SU-DHL-6 (cell line): Measurements from ENCODE around the gene GPAT3.

ENCODE experiments used
- H2AFZ ChIP-seq: fragments of 200-600 bp; sonication (generic); 2 replicates; pipeline ENCODE4 v1.6.1; 2014; ENCODE audit warnings: low read depth, mild to moderate bottlenecking, moderate library complexity, mixed read lengths, antibody characterized with exemption, low read length; ENCODE audit not compliant: severe bottlenecking
- H3F3A ChIP-seq: fragments of 200-600 bp; shearing (Covaris generic); 2 replicates; pipeline ENCODE4 v1.6.0; 2016; ENCODE audit warnings: antibody characterized with exemption, mild to moderate bottlenecking; ENCODE audit not compliant: insufficient read depth
- H3K27ac ChIP-seq: fragments of 200-600 bp; sonication (generic); 2 replicates; pipeline ENCODE4 v1.5.1; 2016; ENCODE audit warnings: low read depth, mild to moderate bottlenecking, low read length, moderate library complexity, mixed read lengths
- H3K27me3 ChIP-seq: fragments of 200-600 bp; sonication (generic), shearing (Covaris generic); 2 replicates; pipeline ENCODE4 v1.6.0; 2014; ENCODE audit warnings: mild to moderate bottlenecking, low read length
- H3K36me3 ChIP-seq: fragments of 200-600 bp; sonication (generic); 2 replicates; pipeline ENCODE4 v1.6.1; 2014; ENCODE audit warnings: mild to moderate bottlenecking, low read length, mixed read lengths
- H3K4me2 ChIP-seq: fragments of 300-600, 200-600 bp; shearing (Covaris generic), sonication (generic); 2 replicates; pipeline ENCODE4 v1.6.0; 2014; ENCODE audit warnings: low read length, low read depth, mild to moderate bottlenecking; ENCODE audit not compliant: poor library complexity, severe bottlenecking
- H3K4me3 ChIP-seq: fragments of 200-600 bp; sonication (generic); 2 replicates; pipeline ENCODE4 v1.5.1; 2014; ENCODE audit warnings: antibody characterized with exemption, low read length, mild to moderate bottlenecking, mixed read lengths; ENCODE audit not compliant: insufficient read depth, poor library complexity, severe bottlenecking
- H3K79me2 ChIP-seq: fragments of 200-600 bp; sonication (generic); 2 replicates; pipeline ENCODE4 v1.6.1; 2014; ENCODE audit warnings: mild to moderate bottlenecking, low read length, moderate library complexity; ENCODE audit not compliant: insufficient read depth
- H3K9ac ChIP-seq: fragments of 200-600 bp; sonication (generic); 2 replicates; pipeline ENCODE4 v1.7.0; 2014; ENCODE audit warnings: mild to moderate bottlenecking, low read length
- H3K9me2 ChIP-seq: fragments of 200-600 bp; sonication (generic); replicated peaks from 2 replicates; pipeline ENCODE4 v1.6.1; 2014; ENCODE audit warnings: low read length; ENCODE audit not compliant: insufficient read depth
- H3K9me3 ChIP-seq: fragments of 200-600 bp; sonication (generic); 2 replicates; pipeline ENCODE4 v1.6.1; 2014; ENCODE audit warnings: low read length, mixed read lengths; ENCODE audit not compliant: insufficient read depth
- H4K20me1 ChIP-seq: fragments of 200-600 bp; sonication (generic); 2 replicates; pipeline ENCODE4 v1.6.1; 2014; ENCODE audit warnings: low read depth, mild to moderate bottlenecking, antibody characterized with exemption, low read length, moderate library complexity, mixed read lengths
- EZH2phosphoT487 ChIP-seq: fragments of 200-600 bp; sonication (generic), shearing (Covaris generic); conservative IDR thresholded peaks from 2 replicates; pipeline ENCODE4 v1.6.1; 2018; ENCODE audit warnings: mild to moderate bottlenecking, antibody characterized with exemption, low read length, moderate library complexity, mixed read lengths
- TF ChIP-seq, protein P1 (sequence below): fragments of 200-600 bp; sonication (generic); IDR thresholded peaks from one replicate; pipeline ENCODE4 v1.5.1; 2017; ENCODE audit warnings: antibody characterized with exemption, mild to moderate bottlenecking, low read length, moderate library complexity; ENCODE audit not compliant: insufficient read depth, poor library complexity, severe bottlenecking

GPAT3 gene

DNA sequence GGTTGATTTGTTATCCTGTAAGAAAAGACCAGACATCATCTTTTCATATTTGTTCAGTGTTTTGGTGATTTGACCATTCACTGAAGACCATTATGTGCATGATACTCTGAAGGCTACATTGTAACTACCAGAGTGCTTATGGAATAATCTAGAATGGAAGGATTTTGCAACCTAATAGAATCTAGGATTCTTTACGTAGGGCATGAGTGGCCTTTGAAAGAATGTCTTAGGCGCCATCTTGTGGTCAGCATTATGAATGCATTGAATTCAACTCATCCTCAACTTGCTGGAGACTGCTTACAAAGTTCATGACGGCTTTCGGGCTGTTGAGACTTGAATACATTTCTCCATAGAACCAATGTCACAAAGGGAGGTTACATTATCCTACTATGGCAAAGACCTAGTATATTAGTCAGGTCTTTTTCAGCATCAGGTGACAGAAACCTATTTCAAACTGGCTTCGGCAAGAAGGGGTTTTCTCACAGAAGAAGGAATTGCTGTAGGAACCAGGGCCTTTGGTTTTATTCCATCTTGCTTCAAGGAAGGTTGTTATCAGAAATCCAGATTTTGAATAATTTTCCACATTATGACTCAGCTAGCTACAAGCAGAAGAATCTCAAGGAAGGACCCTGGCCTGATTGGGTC lies 104.1 kb downstream of the GPAT3 start:
- Histone ChIP-seq H3F3A (no peaks in the 10 kb centered on the region), H3K9me2 (no peaks in the 10 kb centered on the region), H3K9me3 (no peaks in the 10 kb centered on the region), H3K27me3 (no peaks in the 10 kb centered on the region), H3K36me3 (no peaks in the 10 kb centered on the region), H3K79me2 (no peaks in the 10 kb centered on the region), H3K9ac (no peak overlapping the region), H4K20me1 (no peaks in the 10 kb centered on the region), H3K4me2 (no peak overlapping the region), H3K4me3 (no peak overlapping the region), H2AFZ (no peak overlapping the region), H3K27ac (no peak overlapping the region)
- TF ChIP-seq, protein P1, sequence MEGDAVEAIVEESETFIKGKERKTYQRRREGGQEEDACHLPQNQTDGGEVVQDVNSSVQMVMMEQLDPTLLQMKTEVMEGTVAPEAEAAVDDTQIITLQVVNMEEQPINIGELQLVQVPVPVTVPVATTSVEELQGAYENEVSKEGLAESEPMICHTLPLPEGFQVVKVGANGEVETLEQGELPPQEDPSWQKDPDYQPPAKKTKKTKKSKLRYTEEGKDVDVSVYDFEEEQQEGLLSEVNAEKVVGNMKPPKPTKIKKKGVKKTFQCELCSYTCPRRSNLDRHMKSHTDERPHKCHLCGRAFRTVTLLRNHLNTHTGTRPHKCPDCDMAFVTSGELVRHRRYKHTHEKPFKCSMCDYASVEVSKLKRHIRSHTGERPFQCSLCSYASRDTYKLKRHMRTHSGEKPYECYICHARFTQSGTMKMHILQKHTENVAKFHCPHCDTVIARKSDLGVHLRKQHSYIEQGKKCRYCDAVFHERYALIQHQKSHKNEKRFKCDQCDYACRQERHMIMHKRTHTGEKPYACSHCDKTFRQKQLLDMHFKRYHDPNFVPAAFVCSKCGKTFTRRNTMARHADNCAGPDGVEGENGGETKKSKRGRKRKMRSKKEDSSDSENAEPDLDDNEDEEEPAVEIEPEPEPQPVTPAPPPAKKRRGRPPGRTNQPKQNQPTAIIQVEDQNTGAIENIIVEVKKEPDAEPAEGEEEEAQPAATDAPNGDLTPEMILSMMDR = peak; percentile 34
- no peak for TF ChIP-seq EZH2phosphoT487

DNA sequence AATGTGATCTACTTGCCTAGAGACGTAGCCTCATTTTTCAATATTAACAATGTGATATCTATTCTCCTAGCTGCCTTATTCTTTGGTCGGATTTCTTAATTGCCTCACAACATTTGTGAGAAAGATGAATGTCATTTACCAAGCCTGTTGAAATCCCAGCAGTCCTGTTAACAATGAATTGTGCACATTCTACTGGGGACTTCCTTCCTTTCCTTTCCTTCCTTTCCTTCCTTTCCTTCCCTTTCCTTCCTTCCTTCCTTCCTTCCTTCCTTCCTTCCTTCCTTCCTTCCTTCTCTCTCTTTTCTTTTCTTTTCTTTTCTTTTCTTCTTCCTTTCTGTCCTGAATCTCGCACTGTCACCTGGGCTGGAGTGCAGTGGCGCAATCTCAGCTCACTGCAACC lies 107.1 kb downstream of the GPAT3 start:
- H3K9me3 ChIP-seq = no peaks in the 10 kb centered on the region
- H3K79me2 ChIP-seq = no peaks in the 10 kb centered on the region
- no peaks in the 10 kb centered on the region for H3K9me2 ChIP-seq
- no peak overlapping the region for H2AFZ ChIP-seq
- TF ChIP-seq EZH2phosphoT487 = no peak
- TF ChIP-seq, protein P1 = no peak
- H3K9ac ChIP-seq = no peak overlapping the region
- no peak overlapping the region for H3K27ac ChIP-seq
- no peaks in the 10 kb centered on the region for H3K36me3 ChIP-seq
- no peak overlapping the region for H3K4me3 ChIP-seq
- no peak overlapping the region for H3K4me2 ChIP-seq
- H4K20me1 ChIP-seq = no peaks in the 10 kb centered on the region
- H3K27me3 ChIP-seq = no peaks in the 10 kb centered on the region
- H3F3A ChIP-seq = no peaks in the 10 kb centered on the region

DNA sequence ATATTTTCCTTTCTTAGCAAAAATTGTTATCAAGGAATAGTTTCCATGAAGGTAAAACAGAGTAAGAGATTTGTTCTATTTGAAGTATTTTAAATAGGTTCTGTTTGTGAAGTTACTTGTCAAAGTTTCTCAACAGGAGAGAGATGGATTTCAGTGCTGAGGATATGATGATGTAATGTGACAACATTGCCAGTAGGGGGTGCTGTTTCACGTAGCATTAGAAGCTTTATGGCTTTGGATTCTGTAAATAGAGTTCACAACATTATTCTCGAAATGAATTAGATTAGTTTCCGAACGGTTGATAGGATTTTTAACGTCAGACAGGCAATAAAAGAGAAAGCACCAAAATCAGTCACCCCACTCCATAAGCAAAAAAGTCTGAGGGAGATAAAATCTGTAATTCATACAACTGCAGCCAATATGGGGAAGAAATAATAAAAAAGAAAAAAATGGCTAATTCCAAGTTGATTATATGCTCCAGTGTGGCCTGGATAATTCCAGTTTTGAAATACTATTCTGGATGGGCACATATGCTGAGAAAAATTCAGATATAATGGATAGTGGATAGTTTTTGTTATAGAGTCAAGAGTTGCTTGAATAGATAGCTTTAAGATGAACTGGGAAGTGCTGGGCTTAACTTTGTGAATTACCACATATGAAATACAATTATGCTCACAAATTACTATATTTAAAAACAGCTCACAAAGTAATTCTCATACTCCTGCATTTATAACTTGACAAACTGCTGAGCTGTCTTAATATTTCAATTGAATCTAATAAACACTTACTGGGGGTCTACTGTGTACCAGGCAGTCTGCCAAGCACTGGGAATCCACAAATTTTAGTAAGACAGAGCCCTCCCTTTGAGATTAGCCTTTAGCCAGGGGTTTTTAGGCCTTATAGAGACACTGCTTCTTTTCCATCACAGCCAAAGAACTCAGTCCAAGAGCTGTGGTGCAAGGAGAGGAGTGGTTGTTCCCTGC lies 109.1 kb downstream of the GPAT3 start:
- Histone ChIP-seq H2AFZ (no peak overlapping the region), H3K79me2 (no peaks in the 10 kb centered on the region), H4K20me1 (no peaks in the 10 kb centered on the region), H3K27ac (no peak overlapping the region), H3K36me3 (no peaks in the 10 kb centered on the region), H3K27me3 (no peaks in the 10 kb centered on the region), H3K9me2 (no peaks in the 10 kb centered on the region), H3F3A (no peaks in the 10 kb centered on the region), H3K4me2 (no peak overlapping the region), H3K9ac (no peak overlapping the region), H3K9me3 (no peaks in the 10 kb centered on the region), H3K4me3 (no peak overlapping the region)
- TF ChIP-seq EZH2phosphoT487 = no peak
- TF ChIP-seq, protein P1 = peak; percentile 47
